IMR-90 (cell line): ENCODE results near the gene CHST10. TPM values are rescaled to one million over a fixed set of nuclear protein-coding genes. Genes with fewer than 3 reads are reported as not detected.

Experiments used
- ATAC-seq: fragments of 200-7000 bp; cut with Tn5 transposase; 2 replicates; pipeline ENCODE4 v1.9.1; 2020; ENCODE audit warnings: low read depth, mild to moderate bottlenecking, moderate library complexity
- BruUV-seq: library from RNA; stranded (reverse); fragments of 400-500 nt; replicated peaks from 2 replicates; lab custom pipeline; 2021; lab: Mats Ljungman, UMichigan
- CTCF ChIA-PET: fragments of 300-600 bp; formaldehyde crosslinking; extraction: SDS; loops from one replicate; lab custom pipeline; 2021; ENCODE audit warnings: antibody characterized with exemption; lab: Yijun Ruan, JAX
- POLR2A ChIA-PET: fragments of 300-600 bp; sonication (Branson Sonifier 250); formaldehyde crosslinking; loops from one replicate; lab custom pipeline; 2022; ENCODE audit warnings: antibody characterized with exemption; ENCODE audit not compliant: unreplicated experiment; lab: Charles Lee
- DNase-seq: peaks from one replicate; pipeline ENCODE4 v3.0.0; 2013
- H2AFZ ChIP-seq: replicated peaks from 2 replicates; pipeline ENCODE3; 2013; ENCODE audit warnings: low read length, mild to moderate bottlenecking; ENCODE audit not compliant: poor library complexity
- H2AK5ac ChIP-seq: 2 replicates; pipeline ENCODE4 v1.6.1; 2013; ENCODE audit warnings: low read depth, low read length, inconsistent platforms
- H2AK9ac ChIP-seq: replicated peaks from 2 replicates; pipeline ENCODE3; 2013; ENCODE audit warnings: mild to moderate bottlenecking, low read depth, low read length, moderate library complexity; ENCODE audit not compliant: poor library complexity
- H2BK120ac ChIP-seq: 2 replicates; pipeline ENCODE4 v1.6.1; 2013; ENCODE audit warnings: low read depth, low read length, inconsistent platforms
- H2BK15ac ChIP-seq: 3 replicates; pipeline ENCODE4 v1.6.1; 2013; ENCODE audit warnings: low read depth, low read length, inconsistent platforms
- H2BK20ac ChIP-seq: 2 replicates; pipeline ENCODE4 v1.6.1; 2013; ENCODE audit warnings: low read depth, mild to moderate bottlenecking, inconsistent platforms, low read length, moderate library complexity
- H2BK5ac ChIP-seq: 2 replicates; pipeline ENCODE4 v1.6.1; 2013; ENCODE audit warnings: mild to moderate bottlenecking, low read depth, low read length, inconsistent platforms; ENCODE audit not compliant: poor library complexity, severe bottlenecking
- H3K14ac ChIP-seq: replicated peaks from 2 replicates; pipeline ENCODE4 v1.6.1; 2013; ENCODE audit warnings: low read depth, low read length, inconsistent platforms
- H3K18ac ChIP-seq: 2 replicates; pipeline ENCODE4 v1.6.1; 2013; ENCODE audit warnings: low read depth, low read length, control low read depth
- H3K23ac ChIP-seq: 2 replicates; pipeline ENCODE4 v1.6.1; 2013; ENCODE audit warnings: low read depth, low read length, inconsistent platforms
- H3K27ac ChIP-seq: 2 replicates; pipeline ENCODE4 v1.5.1; 2013; ENCODE audit warnings: mild to moderate bottlenecking, control low read depth, low read length; ENCODE audit not compliant: insufficient read depth
- H3K27me3 ChIP-seq: 2 replicates; pipeline ENCODE4 v1.6.1; 2013; ENCODE audit warnings: low read length; ENCODE audit not compliant: control insufficient read depth, insufficient read depth
- H3K36me3 ChIP-seq: 2 replicates; pipeline ENCODE4 v1.6.1; 2013; ENCODE audit warnings: low read length, mixed read lengths; ENCODE audit not compliant: control insufficient read depth, insufficient read depth
- H3K4ac ChIP-seq: 2 replicates; pipeline ENCODE4 v1.6.1; 2013; ENCODE audit warnings: low read depth, low read length, inconsistent platforms
- H3K4me1 ChIP-seq: 2 replicates; pipeline ENCODE4 v1.6.1; 2013; ENCODE audit warnings: low read length, mixed read lengths; ENCODE audit not compliant: control insufficient read depth, insufficient read depth
- H3K4me2 ChIP-seq: 2 replicates; pipeline ENCODE4 v1.6.1; 2013; ENCODE audit warnings: low read depth, mild to moderate bottlenecking, control low read depth, low read length, moderate library complexity
- H3K4me3 ChIP-seq: 2 replicates; pipeline ENCODE4 v1.5.1; 2013; ENCODE audit warnings: low read depth, mild to moderate bottlenecking, control low read depth, low read length, moderate library complexity; ENCODE audit not compliant: insufficient read depth
- H3K56ac ChIP-seq: 2 replicates; pipeline ENCODE4 v1.6.1; 2013; ENCODE audit warnings: low read length, inconsistent platforms; ENCODE audit not compliant: insufficient read depth; ENCODE audit errors: extremely low read depth
- H3K79me1 ChIP-seq, 2 experiments: 2 replicates each; pipeline ENCODE4 v1.6.1; 2013; ENCODE audit warnings: low read length in 2 of 2, inconsistent platforms in 1 of 2, low read depth in 1 of 2
- H3K9ac ChIP-seq: 2 replicates; pipeline ENCODE4 v1.6.1; 2013; ENCODE audit warnings: low read depth, low read length, control low read depth
- H3K9me1 ChIP-seq: 2 replicates; pipeline ENCODE4 v1.6.1; 2013; ENCODE audit warnings: low read length, inconsistent platforms; ENCODE audit not compliant: insufficient read depth
- H3K9me3 ChIP-seq: 2 replicates; pipeline ENCODE4 v1.6.1; 2013; ENCODE audit warnings: low read length; ENCODE audit not compliant: control insufficient read depth, insufficient read depth
- H4K20me1 ChIP-seq: 2 replicates; pipeline ENCODE4 v1.6.1; 2013; ENCODE audit warnings: low read length, inconsistent platforms; ENCODE audit not compliant: insufficient read depth
- H4K5ac ChIP-seq: 2 replicates; pipeline ENCODE4 v1.6.1; 2013; ENCODE audit warnings: mild to moderate bottlenecking, low read depth, low read length, control low read depth
- H4K8ac ChIP-seq, 2 experiments: 2 replicates each; pipeline ENCODE4 v1.6.1; 2013; ENCODE audit warnings: low read depth in 2 of 2, low read length in 2 of 2, control low read depth in 1 of 2, inconsistent platforms in 1 of 2
- H4K91ac ChIP-seq: 2 replicates; pipeline ENCODE4 v1.6.1; 2013; ENCODE audit warnings: low read depth, low read length, inconsistent platforms; ENCODE audit not compliant: insufficient read depth
- BHLHE40 ChIP-seq: fragments of 150-350 bp; IDR thresholded peaks from 2 replicates; pipeline ENCODE4 v1.6.1; 2016; ENCODE audit warnings: mild to moderate bottlenecking, low read depth, low read length
- CEBPB ChIP-seq: IDR thresholded peaks from 2 replicates; pipeline ENCODE4 v1.6.1; 2012; ENCODE audit warnings: low read depth, low read length, improper control_type of control experiment
- CHD1 ChIP-seq: IDR thresholded peaks from 2 replicates; pipeline ENCODE4 v1.6.1; 2012; ENCODE audit warnings: low read depth, low read length, improper control_type of control experiment
- CTCF ChIP-seq: conservative IDR thresholded peaks from 2 replicates; pipeline ENCODE4 v1.5.1; 2012; ENCODE audit warnings: mild to moderate bottlenecking, low read depth, low read length, improper control_type of control experiment
- ELK1 ChIP-seq: fragments of 150-350 bp; IDR thresholded peaks from 2 replicates; pipeline ENCODE4 v1.6.1; 2016; ENCODE audit warnings: low read depth, mild to moderate bottlenecking, low read length, moderate library complexity, borderline replicate concordance
- FOS ChIP-seq: fragments of 150-350 bp; IDR thresholded peaks from 2 replicates; pipeline ENCODE4 v1.6.1; 2016; ENCODE audit warnings: low read depth, low read length
- MAFK ChIP-seq: IDR thresholded peaks from 2 replicates; pipeline ENCODE4 v1.6.1; 2012; ENCODE audit warnings: low read depth, low read length, improper control_type of control experiment
- MAZ ChIP-seq: IDR thresholded peaks from 2 replicates; pipeline ENCODE4 v1.6.1; 2012; ENCODE audit warnings: low read depth, mild to moderate bottlenecking, low read length, improper control_type of control experiment, moderate library complexity, borderline replicate concordance
- MXI1 ChIP-seq: IDR thresholded peaks from 2 replicates; pipeline ENCODE4 v1.6.1; 2012; ENCODE audit warnings: low read depth, mild to moderate bottlenecking, low read length, moderate library complexity, borderline replicate concordance
- NFE2L2 ChIP-seq: fragments of 150-350 bp; IDR thresholded peaks from 2 replicates; pipeline ENCODE4 v1.6.1; 2016; ENCODE audit warnings: low read depth, mild to moderate bottlenecking, low read length
- POLR2A ChIP-seq: IDR thresholded peaks from 2 replicates; pipeline ENCODE4 v1.6.1; 2012; ENCODE audit warnings: mild to moderate bottlenecking, low read depth, low read length
- RAD21 ChIP-seq: IDR thresholded peaks from 2 replicates; pipeline ENCODE4 v1.6.1; 2012; ENCODE audit warnings: low read length, improper control_type of control experiment
- RCOR1 ChIP-seq: IDR thresholded peaks from 2 replicates; pipeline ENCODE4 v1.6.1; 2012; ENCODE audit warnings: mild to moderate bottlenecking, low read length, improper control_type of control experiment; ENCODE audit not compliant: insufficient replicate concordance
- RFX5 ChIP-seq: IDR thresholded peaks from 2 replicates; pipeline ENCODE4 v1.8.0; 2012; ENCODE audit warnings: low read depth, mild to moderate bottlenecking, low read length, moderate library complexity
- SMC3 ChIP-seq: fragments of 150-350 bp; IDR thresholded peaks from 2 replicates; pipeline ENCODE4 v1.6.1; 2016; ENCODE audit warnings: low read depth, mild to moderate bottlenecking, antibody characterized with exemption, low read length, moderate library complexity
- USF2 ChIP-seq: fragments of 150-350 bp; IDR thresholded peaks from 2 replicates; pipeline ENCODE4 v1.6.1; 2017; ENCODE audit warnings: mild to moderate bottlenecking, antibody characterized with exemption, low read length, low read depth
- WGBS, 2 experiments: methylation state at CpG; one replicate each; pipeline versions ENCODE4 v1.1.5 to v1.1.7; 2013; ENCODE audit warnings: missing lambda C conversion rate in 2 of 2; ENCODE audit not compliant: insufficient read length in 1 of 2; ENCODE audit errors: extremely low coverage in 2 of 2; 5-methylcytosine and 5-hydroxymethylcytosine counted together
- dilution Hi-C: fragments of 300-500 bp; cut with HindIII; formaldehyde crosslinking; loops from one replicate; pipeline ENCODE4 v1.14.3; 2018; ENCODE audit warnings: low sequenced_read_pairs; ENCODE audit not compliant: unreplicated experiment
- in situ Hi-C: fragments of 300-500 bp; cut with MboI; formaldehyde crosslinking; loops from 3 replicates; pipeline ENCODE4 v1.14.3; 2019; ENCODE audit warnings: low sequenced_read_pairs, inconsistent platforms, mixed read lengths
- intact Hi-C: fragments of 100-400 bp; cut with micrococcal nuclease; formaldehyde crosslinking; loops from 2 replicates; pipeline ENCODE4 v1.10.0; 2022
- polyA plus RNA-seq, 3 experiments: library from polyadenylated mRNA; depleted of rRNA; stranded (reverse); fragments of >200 nt; gene quantifications; 2 replicates each; pipeline ENCODE4 v1.2.3, GENCODE V29; 2012; ENCODE audit warnings: low replicate concordance in 1 of 3
- total RNA-seq: library from RNA; depleted of rRNA; stranded (reverse); fragments of >200 nt; gene quantifications from 2 replicates; pipeline ENCODE4 v1.2.3, GENCODE V29; 2012

Gene CHST10
- total and polyA plus RNA-seq, 2 of the 4 experiments (the other 2 are of a cell fraction), result 6.9 to 8.6 TPM

- Histone ChIP-seq H3K79me1 (no peaks in the 10 kb centered on the region), H3K4ac (no peak overlapping the region), H2AFZ (no peak overlapping the region), H2BK120ac (no peak overlapping the region), H2BK5ac (no peak overlapping the region), H4K20me1 (no peaks in the 10 kb centered on the region), H2BK20ac (no peak overlapping the region), H4K91ac (no peak overlapping the region), H3K27ac (no peak overlapping the region), H3K9ac (no peak overlapping the region), H3K23ac (no peak overlapping the region), H2AK5ac (no peak overlapping the region), H3K36me3 (no peaks in the 10 kb centered on the region), H3K9me1 (no peaks in the 10 kb centered on the region), H3K14ac (no peak overlapping the region), H3K56ac (no peak overlapping the region), H4K8ac (no peak overlapping the region), H3K4me2 (no peak overlapping the region), H3K4me1 (no peaks in the 10 kb centered on the region), H3K9me3 (peaks cover 8% of the 10 kb centered on the region), H3K27me3 (peaks cover 4% of the 10 kb centered on the region), H2AK9ac (no peak overlapping the region), H3K18ac (no peak overlapping the region), H4K5ac (no peak overlapping the region), H3K4me3 (no peak overlapping the region), H2BK15ac (no peak overlapping the region)
- in situ Hi-C loops (no loop called here), dilution Hi-C loops (no loop called here), intact Hi-C loops (no loop called here)
- TF ChIP-seq RFX5 (no peak), RCOR1 (no peak), USF2 (no peak), MXI1 (no peak), BHLHE40 (no peak), POLR2A (no peak), FOS (no peak), MAFK (no peak), CTCF (no peak), RAD21 (no peak), ELK1 (no peak), MAZ (no peak), SMC3 (no peak), NFE2L2 (no peak), CHD1 (no peak), CEBPB (no peak)
- no CpG with 5 or more reads among the region's 1 CpG for WGBS, 2 experiments
- ChIA-PET CTCF (interaction anchor here (1.0 to 1.6 kb wide), 3 partner anchors 14 to 104 kb away, joined by 3 to 7 read pairs (median 5); no protein-coding TSS in a partner anchor), POLR2A (no interaction called here)
- ATAC-seq (no peak), DNase-seq (no peak)
- BruUV-seq, result no TSS peak
Observed at GRCh38 chr2:100367163-100367562, 50.3 kb downstream of the CHST10 start.
